ENCODE measurements around the gene WDR76.
"Not testable (repeated sequence)": the region's sequence is repeated elsewhere in the genome, so short reads cannot be mapped to it uniquely, and the experiment has no call there.

Gene WDR76

DNA sequence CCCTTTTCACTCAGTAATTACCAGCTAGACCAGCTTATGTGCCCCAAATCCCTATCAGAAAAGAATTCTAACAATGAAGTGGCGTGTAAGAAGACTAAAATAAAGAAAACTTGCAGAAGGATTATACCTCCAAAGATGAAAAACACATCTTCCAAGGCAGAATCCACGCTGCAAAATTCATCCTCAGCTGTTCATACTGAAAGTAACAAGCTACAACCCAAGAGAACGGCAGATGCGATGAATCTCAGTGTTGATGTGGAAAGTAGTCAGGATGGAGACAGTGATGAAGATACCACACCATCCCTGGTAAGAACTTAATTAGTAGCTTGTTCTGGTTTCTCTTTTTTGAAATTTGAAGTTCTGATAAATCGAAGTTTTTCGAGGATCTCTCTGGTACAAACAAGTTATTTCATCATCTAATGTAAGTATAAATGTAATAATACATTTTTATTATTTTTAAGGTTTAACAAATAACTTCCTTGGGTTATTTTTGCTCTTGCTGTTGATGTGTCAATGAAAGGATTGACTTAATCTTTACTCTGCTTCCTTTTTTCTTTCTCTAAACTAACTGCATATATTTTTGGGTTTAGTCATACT is 1.4 kb downstream of the WDR76 start:
- Histone ChIP-seq H3K9me2 (replicated peaks; ENCODE audit: low read depth, low read length) (no peaks in the 10 kb centered on the region), H3K4me1 (ENCODE audit: insufficient read depth, low read length, poor library complexity, severe bottlenecking) (peaks cover 53% of the 10 kb centered on the region), H3K36me3 (ENCODE audit: insufficient read depth, low read length) (no peaks in the 10 kb centered on the region), H4K20me1 (ENCODE audit: insufficient read depth, low read length, poor library complexity, severe bottlenecking) (peaks cover 6% of the 10 kb centered on the region), H3K4me2 (ENCODE audit: low read depth, low read length, poor library complexity, severe bottlenecking) (peak overlapping the region; percentile 75), H3K79me2 (ENCODE audit: insufficient read depth, low read length) (peaks cover 88% of the 10 kb centered on the region), H3K9ac (ENCODE audit: low read depth, low read length, poor library complexity, severe bottlenecking) (peak overlapping the region; percentile 88), H3F3A (ENCODE audit: low read depth) (no peaks in the 10 kb centered on the region), H2AFZ (ENCODE audit: low read length) (peak overlapping the region; percentile 34; the same call in 1 of the 2 replicates), H3K9me3 (ENCODE audit: insufficient read depth, low read depth, low read length) (no peaks in the 10 kb centered on the region), H3K27me3 (ENCODE audit: insufficient read depth, low read length, poor library complexity, severe bottlenecking) (no peaks in the 10 kb centered on the region), H3K4me3 (ENCODE audit: low read length, poor library complexity, severe bottlenecking) (peak overlapping the region; percentile 86)
- TF ChIP-seq EZH2phosphoT487 (IDR thresholded peaks at IDR 0.05; ENCODE audit: borderline replicate concordance): no peak
- no peak for TF ChIP-seq CTCF (conservative IDR thresholded peaks at IDR 0.05; ENCODE audit: low read length)

- H2AFZ ChIP-seq (ENCODE audit: low read length); H4K20me1 ChIP-seq (ENCODE audit: insufficient read depth, low read length, poor library complexity, severe bottlenecking); H3K9me3 ChIP-seq (ENCODE audit: insufficient read depth, low read depth, low read length); H3K36me3 ChIP-seq (ENCODE audit: insufficient read depth, low read length); H3F3A ChIP-seq (ENCODE audit: low read depth); H3K9me2 ChIP-seq (replicated peaks; ENCODE audit: low read depth, low read length); H3K27me3 ChIP-seq (ENCODE audit: insufficient read depth, low read length, poor library complexity, severe bottlenecking): not testable (repeated sequence)
- Histone ChIP-seq H3K4me1 (ENCODE audit: insufficient read depth, low read length, poor library complexity, severe bottlenecking) (peaks cover 44% of the 10 kb centered on the region), H3K9ac (ENCODE audit: low read depth, low read length, poor library complexity, severe bottlenecking) (peak overlapping the region; percentile 88), H3K4me3 (ENCODE audit: low read length, poor library complexity, severe bottlenecking) (peak overlapping the region; percentile 86), H3K79me2 (ENCODE audit: insufficient read depth, low read length) (peaks cover 92% of the 10 kb centered on the region), H3K4me2 (ENCODE audit: low read depth, low read length, poor library complexity, severe bottlenecking) (peak overlapping the region; percentile 75)
Observed at GRCh38 chr15:43829951-43830540, 3.2 kb downstream of the WDR76 start.

DNA sequence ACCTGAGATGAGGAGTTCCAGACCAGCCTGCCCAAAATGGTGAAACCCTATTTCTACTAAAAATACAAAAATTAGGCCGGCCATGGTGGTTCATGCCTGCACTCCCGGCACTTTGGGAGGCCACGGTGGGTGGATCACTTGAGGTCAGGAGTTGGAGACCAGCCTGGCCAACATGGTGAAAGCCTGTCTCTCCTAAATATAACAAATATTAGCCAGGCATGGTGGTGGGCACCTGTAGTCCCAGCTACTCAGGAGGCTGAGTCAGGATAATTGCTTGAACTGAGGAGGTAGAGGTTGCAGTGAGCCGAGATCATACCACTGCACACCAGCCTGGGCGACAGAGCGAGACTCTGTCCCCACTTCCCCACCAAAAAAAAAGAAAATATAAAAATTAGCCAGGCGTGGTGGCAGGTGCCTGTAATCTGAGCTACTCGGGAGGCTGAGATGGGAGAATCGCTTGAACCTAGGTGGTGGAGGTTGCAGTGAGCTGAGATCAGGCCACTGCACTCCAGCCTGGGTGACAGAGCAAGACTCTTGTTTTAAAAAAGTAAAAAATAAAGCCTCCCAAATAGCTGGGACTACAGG is 4.0 kb downstream of the WDR76 start:
- not testable (repeated sequence) for H4K20me1 ChIP-seq (ENCODE audit: insufficient read depth, low read length, poor library complexity, severe bottlenecking); H3K27me3 ChIP-seq (ENCODE audit: insufficient read depth, low read length, poor library complexity, severe bottlenecking); H3F3A ChIP-seq (ENCODE audit: low read depth); H3K36me3 ChIP-seq (ENCODE audit: insufficient read depth, low read length); H2AFZ ChIP-seq (ENCODE audit: low read length); H3K9me3 ChIP-seq (ENCODE audit: insufficient read depth, low read depth, low read length); H3K9me2 ChIP-seq (replicated peaks; ENCODE audit: low read depth, low read length)
- Histone ChIP-seq H3K4me1 (ENCODE audit: insufficient read depth, low read length, poor library complexity, severe bottlenecking) (peaks cover 37% of the 10 kb centered on the region), H3K4me3 (ENCODE audit: low read length, poor library complexity, severe bottlenecking) (peak overlapping the region; percentile 86), H3K4me2 (ENCODE audit: low read depth, low read length, poor library complexity, severe bottlenecking) (peak overlapping the region; percentile 75), H3K79me2 (ENCODE audit: insufficient read depth, low read length) (peaks cover 90% of the 10 kb centered on the region), H3K9ac (ENCODE audit: low read depth, low read length, poor library complexity, severe bottlenecking) (peak overlapping the region; percentile 63)

- H3K9me3 ChIP-seq (ENCODE audit: insufficient read depth, low read depth, low read length); H3K9me2 ChIP-seq (replicated peaks; ENCODE audit: low read depth, low read length); H4K20me1 ChIP-seq (ENCODE audit: insufficient read depth, low read length, poor library complexity, severe bottlenecking); H2AFZ ChIP-seq (ENCODE audit: low read length); H3F3A ChIP-seq (ENCODE audit: low read depth); H3K27me3 ChIP-seq (ENCODE audit: insufficient read depth, low read length, poor library complexity, severe bottlenecking): not testable (repeated sequence)
- H3K4me2 ChIP-seq (ENCODE audit: low read depth, low read length, poor library complexity, severe bottlenecking): peak overlapping the region; percentile 75
- H3K4me1 ChIP-seq (ENCODE audit: insufficient read depth, low read length, poor library complexity, severe bottlenecking): peaks cover 31% of the 10 kb centered on the region
- H3K36me3 ChIP-seq (ENCODE audit: insufficient read depth, low read length): peaks cover 15% of the 10 kb centered on the region; the same call in 1 of the 2 replicates
- peak overlapping the region; percentile 63 for H3K9ac ChIP-seq (ENCODE audit: low read depth, low read length, poor library complexity, severe bottlenecking)
- H3K4me3 ChIP-seq (ENCODE audit: low read length, poor library complexity, severe bottlenecking): peak overlapping the region; percentile 86
- H3K79me2 ChIP-seq (ENCODE audit: insufficient read depth, low read length): peaks cover 88% of the 10 kb centered on the region
Observed at GRCh38 chr15:43831519-43832052, 4.8 kb downstream of the WDR76 start.

DNA sequence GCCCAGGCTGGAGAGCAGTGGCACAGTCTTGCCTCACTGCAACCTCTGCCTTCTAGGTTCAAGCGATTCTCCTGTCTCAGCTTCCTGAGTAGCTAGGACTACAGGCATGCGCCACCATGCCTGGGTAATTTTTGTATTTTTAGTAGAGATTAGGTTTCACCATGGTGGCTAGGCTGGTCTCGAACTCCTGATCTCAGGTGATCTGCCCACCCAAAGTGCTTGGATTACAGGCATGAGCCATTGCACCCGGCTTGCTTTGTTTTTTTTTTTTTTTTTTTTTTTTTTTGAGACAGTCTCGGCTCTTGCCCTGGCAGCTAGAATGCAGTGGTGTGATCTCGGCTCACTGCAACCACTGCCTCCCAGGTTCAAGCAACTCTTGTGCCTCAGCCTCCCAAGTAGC is 5.7 kb downstream of the WDR76 start:
- Histone ChIP-seq H3K79me2 (ENCODE audit: insufficient read depth, low read length) (peaks cover 79% of the 10 kb centered on the region), H3K4me1 (ENCODE audit: insufficient read depth, low read length, poor library complexity, severe bottlenecking) (peaks cover 27% of the 10 kb centered on the region), H3K4me2 (ENCODE audit: low read depth, low read length, poor library complexity, severe bottlenecking) (peak overlapping the region; percentile 75), H3K36me3 (ENCODE audit: insufficient read depth, low read length) (peaks cover 18% of the 10 kb centered on the region; the same call in 1 of the 2 replicates), H3K4me3 (ENCODE audit: low read length, poor library complexity, severe bottlenecking) (peak overlapping the region; percentile 86), H3K9ac (ENCODE audit: low read depth, low read length, poor library complexity, severe bottlenecking) (peak overlapping the region; percentile 63)
- not testable (repeated sequence) for H3K9me2 ChIP-seq (replicated peaks; ENCODE audit: low read depth, low read length); H2AFZ ChIP-seq (ENCODE audit: low read length); H3F3A ChIP-seq (ENCODE audit: low read depth); H3K9me3 ChIP-seq (ENCODE audit: insufficient read depth, low read depth, low read length); H4K20me1 ChIP-seq (ENCODE audit: insufficient read depth, low read length, poor library complexity, severe bottlenecking); H3K27me3 ChIP-seq (ENCODE audit: insufficient read depth, low read length, poor library complexity, severe bottlenecking)
